ENCODE results near the gene MGAT2.

- TF ChIP-seq, protein P1, sequence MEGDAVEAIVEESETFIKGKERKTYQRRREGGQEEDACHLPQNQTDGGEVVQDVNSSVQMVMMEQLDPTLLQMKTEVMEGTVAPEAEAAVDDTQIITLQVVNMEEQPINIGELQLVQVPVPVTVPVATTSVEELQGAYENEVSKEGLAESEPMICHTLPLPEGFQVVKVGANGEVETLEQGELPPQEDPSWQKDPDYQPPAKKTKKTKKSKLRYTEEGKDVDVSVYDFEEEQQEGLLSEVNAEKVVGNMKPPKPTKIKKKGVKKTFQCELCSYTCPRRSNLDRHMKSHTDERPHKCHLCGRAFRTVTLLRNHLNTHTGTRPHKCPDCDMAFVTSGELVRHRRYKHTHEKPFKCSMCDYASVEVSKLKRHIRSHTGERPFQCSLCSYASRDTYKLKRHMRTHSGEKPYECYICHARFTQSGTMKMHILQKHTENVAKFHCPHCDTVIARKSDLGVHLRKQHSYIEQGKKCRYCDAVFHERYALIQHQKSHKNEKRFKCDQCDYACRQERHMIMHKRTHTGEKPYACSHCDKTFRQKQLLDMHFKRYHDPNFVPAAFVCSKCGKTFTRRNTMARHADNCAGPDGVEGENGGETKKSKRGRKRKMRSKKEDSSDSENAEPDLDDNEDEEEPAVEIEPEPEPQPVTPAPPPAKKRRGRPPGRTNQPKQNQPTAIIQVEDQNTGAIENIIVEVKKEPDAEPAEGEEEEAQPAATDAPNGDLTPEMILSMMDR (IDR thresholded peaks at IDR 0.05) = no peak
- no peak for TF ChIP-seq POLR2A (IDR thresholded peaks at IDR 0.05)
Measured at GRCh38 chr14:49642163-49642562, 21.6 kb downstream of the MGAT2 start.
